ENCODE results near the gene ESYT1.
A peak's percentile ranks its signal among the peaks of the same experiment; 100 is the strongest.

ESYT1 gene

DNA sequence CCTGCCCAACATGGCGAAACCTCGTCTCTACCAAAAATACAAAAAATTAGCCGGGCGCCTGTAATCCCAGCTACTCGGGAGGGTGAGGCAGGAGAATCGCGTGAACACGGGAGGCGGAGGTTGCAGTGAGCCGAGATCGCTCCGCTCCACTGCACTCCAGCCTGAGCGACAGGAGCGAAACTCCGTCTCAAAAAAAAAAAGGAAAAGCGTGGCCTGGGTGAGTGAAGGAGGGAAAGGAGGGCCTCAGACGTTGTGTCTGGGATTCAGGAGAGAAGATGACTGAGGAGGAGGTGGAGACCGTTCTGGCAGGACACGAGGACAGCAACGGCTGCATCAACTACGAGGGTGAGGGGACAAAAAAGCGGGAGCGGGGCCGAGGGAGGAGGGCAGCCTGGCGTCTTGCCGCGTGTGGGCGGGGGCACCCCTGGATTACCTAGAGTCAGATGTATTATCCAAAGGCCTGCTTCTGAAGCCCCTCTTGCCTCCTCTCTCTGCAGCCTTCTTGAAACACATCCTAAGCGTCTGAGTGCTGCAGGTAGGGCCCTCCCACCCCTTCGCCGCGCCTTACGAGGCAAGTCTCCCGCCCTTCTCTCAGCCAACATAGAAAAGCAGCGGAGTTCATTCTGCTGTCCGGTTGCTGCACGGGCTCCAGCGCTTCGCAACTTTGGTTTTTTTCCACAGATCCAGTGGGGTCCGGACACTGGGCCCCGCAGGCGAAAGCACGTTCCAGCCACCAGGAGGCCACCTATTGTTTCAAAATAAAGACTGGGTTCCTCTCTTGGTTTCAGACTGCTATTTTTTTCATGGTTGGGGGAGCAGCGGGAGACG is 29.3 kb downstream of the ESYT1 start:
- DNase-seq = peak; percentile 13 to 30 (median 26)

DNA sequence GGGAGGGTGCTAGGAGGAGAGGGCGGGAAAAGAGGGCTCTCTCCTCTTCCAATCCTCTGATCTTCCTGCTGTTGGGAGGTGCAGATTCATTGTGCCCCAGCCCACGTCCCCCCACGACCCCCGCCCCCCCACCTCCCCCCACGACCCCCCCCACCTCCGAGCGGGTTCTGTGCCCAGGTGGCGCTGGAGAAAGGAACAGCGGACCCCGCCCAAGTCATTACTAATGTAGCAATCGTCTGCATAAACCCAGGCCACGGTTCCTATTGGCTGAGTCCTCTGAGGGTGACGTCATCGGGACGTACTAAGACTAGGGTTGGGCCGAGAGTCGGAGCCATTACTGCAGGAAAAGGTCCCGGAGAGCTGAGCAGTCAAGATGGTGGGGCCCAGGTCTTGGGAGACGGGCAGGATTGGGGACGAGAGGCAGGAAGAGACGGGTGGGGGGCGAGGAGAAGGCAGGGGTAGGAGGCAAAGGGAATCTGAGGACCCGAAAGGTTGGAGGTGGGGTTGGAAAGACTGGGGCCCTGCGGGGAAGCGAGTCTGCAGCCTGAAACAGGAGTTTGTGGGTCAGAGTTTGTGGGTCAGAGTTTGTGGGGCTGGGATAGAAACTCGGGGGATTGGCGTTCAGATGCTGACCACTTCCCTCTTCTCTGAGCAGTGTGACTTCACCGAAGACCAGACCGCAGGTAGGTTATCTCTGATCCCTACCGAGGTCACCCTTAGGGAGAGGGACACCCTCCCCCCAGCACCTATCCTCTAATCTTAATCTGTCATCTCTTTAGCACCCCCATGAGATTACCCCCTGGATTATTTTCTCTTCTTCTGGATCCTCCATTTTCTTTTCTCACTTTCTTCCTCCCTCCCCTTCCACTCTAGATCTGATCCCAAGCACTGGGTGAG is 30.2 kb downstream of the ESYT1 start, which contains the start of gene MYL6:
MYL6 (plus strand) TSS at position 331 of the 897 bp plus-strand sequence; CDS start at position 374, 43 bp downstream.
- peak; percentile 66 to 83 (median 75) for DNase-seq

DNA sequence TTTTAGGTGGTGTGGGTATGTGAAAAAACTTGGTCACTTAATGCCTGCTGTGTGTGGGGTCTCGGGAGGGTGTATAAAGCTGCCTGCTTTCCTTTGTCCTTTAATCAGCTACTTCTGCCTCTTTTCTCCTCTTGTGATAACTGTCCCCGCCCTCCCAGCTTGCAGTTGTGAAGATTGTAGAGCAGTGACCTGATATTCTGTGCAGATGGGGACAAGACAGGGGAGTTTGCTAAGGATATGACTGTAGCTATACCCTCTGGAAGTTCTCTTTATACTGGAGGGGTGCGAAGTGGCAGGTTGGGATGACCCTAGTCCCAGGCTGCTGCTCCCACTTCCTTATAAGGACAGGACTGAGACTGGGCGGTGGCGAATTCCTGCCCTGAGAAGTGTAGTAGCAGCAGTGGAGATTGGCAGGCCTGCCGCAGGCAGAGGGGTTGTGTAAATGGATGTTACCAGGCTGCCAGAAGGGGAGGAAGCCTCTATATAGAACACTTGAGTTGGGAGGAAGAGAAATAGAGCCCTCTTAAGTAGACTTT is 30.9 kb downstream of the ESYT1 start:
- peak in 1 of 4 experiments; percentile 5 for DNase-seq

DNA sequence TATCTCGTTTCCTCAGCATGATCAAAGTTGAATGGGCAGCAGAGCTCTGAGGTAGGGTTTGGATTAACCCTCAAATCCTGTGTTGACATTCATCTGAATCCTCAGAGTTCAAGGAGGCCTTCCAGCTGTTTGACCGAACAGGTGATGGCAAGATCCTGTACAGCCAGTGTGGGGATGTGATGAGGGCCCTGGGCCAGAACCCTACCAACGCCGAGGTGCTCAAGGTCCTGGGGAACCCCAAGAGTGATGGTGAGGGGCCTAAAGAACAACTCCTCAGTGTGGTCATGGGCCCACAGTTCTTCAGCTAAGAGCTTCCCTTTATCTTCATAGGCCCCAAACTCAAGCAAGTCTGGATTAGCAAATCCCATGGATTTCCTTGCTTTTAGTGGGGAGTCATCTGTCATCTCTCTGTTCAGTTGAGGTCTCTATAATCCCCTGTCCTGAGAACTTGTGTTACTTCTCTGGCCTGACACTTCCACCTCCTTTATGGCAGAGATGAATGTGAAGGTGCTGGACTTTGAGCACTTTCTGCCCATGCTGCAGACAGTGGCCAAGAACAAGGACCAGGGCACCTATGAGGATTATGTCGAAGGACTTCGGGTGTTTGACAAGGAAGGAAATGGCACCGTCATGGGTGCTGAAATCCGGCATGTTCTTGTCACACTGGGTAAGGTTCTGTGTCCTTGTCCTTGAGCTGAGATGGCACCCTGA is 31.6 kb downstream of the ESYT1 start:
- no peak for DNase-seq

DNA sequence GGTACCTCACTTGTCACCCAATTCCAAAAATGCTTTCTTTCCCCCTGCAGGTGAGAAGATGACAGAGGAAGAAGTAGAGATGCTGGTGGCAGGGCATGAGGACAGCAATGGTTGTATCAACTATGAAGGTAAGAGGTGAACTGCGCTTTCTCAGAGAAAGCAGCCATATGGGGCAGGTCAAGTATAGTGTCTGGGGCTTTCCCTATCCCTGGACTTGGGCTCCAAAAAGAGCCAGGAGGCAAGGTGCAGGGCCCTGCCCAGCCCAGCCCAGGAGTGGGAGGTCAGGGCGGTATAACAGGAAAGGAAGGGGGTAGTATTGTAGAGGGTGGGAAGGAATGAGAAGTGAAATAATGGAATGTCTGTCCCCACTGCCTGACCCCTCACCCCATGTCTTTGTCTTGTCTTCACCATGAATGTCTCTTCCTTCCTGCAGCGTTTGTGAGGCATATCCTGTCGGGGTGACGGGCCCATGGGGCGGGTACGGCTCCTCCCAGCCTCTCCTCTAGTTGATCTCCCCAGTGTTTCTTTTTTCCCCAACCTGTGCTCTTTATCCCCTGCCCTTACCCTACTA is 32.2 kb downstream of the ESYT1 start:
- peak; percentile 10 to 36 (median 25) for DNase-seq

DNA sequence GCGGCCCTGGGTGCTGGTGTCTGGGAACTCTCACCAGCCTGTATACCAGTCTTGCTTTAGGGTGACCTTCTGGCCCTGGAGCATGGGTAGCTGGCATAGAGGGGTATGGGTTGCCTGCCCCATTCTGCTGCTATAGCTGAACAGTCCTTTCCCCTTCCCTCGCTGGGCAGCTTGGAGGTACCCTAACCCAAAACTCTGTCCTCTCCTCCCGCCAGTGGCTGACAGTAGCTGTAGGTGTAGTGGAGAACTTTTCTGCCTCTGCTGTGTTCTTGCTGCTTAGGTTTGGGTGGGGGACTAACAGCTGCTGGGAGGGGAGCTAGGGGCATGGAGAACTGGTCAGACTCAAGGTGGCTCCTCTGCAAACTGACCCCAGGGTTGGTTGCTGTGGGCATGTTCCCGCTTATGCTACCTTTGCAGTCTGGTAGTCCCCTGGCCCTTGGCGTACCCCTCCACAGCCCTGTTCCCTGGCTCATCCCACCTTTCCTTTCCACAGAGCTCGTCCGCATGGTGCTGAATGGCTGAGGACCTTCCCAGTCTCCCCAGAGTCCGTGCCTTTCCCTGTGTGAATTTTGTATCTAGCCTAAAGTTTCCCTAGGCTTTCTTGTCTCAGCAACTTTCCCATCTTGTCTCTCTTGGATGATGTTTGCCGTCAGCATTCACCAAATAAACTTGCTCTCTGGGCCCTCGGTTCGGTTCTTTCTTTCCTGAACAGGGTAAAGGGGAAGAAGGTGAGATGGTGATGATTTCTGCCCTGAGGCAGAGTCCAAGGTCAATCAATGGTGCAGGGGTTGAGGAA is 33.0 kb downstream of the ESYT1 start:
- DNase-seq = no peak

DNA sequence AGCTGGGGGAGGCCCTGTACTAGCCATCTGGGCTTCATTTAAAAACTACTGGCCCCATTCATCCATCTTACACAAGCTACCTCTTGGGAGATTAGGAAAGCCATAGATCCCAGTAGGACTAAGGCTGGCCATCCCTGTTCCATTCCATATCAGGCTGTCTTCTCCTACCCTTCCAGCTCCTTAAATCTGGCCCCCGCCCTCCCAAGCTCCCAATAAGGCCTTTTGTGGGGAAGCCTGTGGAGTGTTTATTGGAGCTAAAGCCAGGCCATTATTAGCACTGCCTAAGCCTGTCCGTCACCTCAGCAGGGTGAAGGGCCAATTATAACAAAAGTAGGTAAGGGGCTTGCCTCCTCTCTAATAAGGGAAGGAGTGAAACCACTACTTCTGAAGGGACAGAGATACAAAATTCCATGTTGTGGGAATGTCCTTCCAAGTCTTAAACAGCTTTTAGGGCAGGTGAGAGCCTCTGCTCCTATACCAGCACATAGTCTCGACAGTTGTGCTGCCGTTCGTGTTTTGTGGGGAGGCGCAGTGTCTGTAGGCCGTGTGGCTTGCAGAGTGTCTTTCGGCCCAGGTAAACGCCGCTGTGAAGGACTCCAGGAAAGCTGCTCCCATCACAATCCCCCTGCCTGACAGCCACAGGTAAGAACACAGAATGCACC is 33.8 kb downstream of the ESYT1 start:
- DNase-seq = no peak

DNA sequence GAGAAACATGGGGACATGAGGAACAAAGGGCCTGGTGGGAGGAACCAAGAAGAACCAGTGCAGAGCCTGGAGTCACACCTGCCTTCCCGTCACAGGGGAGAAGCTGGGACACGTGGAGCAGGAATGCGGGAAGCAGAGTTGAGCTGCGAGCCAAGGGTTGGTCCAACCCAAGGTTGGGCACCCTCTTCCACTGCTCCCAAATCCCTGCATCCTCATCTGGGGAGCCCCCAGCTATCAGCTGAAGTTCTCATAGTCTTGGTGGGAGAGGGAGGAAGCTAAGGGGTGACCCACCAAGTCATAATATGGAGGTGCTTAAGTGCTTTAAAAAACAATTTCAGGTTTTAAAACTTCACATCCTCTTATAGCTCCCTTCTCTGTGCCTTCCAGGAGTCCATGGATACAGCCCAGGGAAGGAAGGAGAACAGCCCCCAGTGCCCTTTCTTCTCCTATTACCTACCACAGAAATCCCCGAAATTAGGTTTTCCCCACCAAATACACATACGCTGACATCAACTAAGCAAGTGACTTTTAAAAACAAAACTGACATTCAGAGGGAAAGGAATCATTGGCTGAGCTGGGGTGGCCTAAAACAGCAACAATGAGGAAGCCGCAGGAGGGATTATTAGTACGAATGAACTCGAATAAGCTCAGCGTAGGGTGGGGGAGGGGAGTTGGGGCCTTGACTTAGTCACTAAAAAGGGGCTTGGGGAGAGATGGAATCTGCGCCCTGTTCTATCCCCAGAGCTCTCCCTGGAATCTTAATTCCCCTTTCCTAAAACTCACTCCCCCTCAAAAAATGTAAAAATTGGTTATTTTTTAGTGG is 34.6 kb downstream of the ESYT1 start:
- no peak for DNase-seq

DNA sequence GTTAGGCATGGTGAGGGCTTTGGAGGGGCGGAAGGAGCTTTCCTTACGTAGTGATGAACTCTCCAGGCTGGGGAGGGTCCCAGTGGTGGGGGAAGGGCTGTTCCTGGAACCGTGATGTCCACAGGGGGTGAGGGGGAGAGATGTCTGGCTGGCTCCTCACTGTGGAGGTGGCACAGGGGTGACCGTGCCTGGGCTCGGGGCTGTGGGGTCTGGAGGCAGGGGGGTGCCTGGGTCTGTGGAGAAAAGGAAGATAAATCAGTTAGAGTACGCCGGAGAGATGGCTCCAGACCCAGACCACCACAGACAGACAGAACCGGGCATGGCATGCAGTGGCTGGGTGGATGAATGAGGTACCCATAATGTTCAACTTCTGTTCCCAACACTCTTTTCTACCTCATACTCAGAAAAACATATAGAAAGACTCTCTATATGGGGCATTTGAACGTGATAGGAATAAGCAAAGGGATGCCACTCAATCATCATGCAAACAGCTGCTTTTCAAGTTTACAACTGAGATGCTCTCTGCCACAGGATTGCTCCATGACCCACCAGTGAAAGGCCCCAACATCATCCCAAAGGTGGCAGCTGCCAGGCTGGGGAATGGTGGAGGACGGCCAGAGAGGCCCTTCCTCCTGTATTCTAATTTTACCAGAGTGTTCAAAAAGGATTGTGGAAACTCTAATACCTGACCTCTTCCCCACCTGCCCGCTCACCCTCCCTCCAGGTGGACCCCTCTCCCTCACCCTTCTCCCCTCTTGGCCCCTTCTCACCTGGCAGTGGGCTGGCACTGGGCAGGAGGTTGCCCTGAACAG is 35.7 kb downstream of the ESYT1 start:
- no peak for DNase-seq

DNA sequence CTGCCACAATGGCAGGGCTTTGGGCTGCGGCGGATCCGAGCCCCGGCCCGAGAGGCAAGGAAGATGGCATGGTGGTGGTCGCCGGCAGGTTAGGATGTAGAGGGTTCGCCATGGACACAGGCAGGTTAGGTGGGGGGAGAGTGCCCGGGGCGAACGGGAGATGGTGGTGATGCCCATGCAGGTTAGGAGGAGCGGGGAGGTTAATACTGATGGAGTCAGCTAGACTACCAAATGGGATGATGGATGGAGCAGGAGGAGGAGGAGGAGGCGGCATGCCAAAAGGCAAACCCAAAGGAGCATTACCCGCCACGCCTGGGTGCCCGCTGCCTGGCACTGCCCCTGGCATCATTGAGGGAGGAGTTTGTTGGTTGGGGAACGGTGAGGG is 36.3 kb downstream of the ESYT1 start:
- DNase-seq = no peak

DNA sequence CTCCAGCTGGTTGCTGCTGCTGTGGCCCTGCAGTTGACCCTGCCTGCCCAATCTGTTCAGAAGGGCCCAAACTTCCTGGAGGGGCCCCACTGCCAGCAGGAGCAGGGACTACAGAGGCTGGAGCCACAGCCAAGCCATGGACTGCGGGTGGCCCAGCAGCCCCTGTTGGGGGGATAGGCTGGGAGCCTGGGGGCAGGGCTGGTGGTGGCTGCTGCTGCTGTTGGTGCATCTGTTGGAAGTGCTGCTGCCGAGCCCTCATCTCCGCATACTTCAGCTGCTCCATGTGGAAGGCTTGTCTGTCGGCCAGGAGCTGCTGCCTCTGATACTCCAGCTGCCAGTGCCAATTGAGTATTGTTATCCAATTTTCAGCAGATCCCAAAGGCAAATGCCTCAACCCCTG is 37.3 kb downstream of the ESYT1 start:
- DNase-seq = no peak

DNA sequence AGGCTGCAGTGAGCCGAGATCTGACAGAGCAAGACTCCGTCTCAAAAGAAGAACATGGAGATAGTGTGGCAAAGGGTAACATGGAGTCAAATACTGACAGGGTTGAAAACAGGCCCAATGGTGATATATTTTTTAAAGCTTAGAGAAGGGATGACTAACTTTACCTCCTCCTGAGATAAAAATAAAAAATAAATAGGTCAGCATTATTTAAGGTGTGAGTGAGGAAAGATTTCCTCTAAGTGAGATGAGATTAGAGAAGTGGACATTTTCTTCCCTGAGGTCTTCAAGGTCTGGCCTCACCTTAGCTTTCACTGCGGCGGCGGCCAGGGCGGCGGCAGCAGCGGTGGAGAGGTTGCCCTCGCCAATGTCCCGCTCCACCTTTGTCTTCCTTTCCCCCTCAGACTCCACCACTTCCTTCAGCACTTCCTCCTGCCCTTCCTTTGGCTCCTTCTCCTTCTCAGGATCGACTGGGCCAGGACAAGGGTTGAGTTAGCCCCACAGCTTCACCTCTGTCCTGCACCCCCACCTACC is 41.2 kb downstream of the ESYT1 start:
- no peak for DNase-seq

DNA sequence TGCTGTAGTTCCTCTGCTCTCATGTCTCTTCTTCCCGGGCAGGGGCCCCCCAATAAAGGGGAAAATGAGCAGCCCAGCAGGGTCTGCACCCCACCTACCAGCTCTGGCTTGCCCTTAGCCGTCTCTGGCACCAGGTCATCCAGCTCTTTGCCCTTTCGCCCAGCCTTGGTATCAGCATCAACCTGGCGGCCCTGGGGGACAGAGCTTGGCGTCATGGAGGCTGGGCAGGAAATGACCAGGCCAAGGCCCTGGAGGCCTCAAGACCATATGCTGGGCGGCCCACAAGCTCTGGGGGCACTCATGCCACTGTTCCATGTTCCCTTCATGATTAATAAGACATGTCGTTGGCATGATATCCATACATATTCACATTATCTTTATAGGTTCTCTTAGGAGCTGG is 44.8 kb downstream of the ESYT1 start:
- no peak for DNase-seq

DNA sequence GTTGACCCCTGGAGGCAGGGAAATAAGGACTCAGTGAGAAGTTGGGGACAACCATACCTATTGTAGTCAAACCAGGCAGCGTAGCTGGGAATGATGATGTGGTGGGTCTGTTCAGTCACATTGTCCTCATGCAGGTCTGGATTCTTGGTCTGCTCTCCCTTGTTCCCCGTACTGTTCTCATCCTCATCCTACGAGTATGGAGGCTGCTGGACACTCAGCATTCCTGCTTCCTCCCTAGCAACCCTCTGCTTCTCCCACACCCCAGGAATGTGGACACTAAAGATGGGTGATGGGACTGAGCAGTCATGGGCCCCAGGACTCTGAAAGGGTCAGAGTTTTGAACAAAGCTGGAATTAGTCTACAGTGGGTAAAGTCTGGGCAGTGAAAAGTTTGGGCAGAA is 50.3 kb downstream of the ESYT1 start:
- no peak for DNase-seq

DNA sequence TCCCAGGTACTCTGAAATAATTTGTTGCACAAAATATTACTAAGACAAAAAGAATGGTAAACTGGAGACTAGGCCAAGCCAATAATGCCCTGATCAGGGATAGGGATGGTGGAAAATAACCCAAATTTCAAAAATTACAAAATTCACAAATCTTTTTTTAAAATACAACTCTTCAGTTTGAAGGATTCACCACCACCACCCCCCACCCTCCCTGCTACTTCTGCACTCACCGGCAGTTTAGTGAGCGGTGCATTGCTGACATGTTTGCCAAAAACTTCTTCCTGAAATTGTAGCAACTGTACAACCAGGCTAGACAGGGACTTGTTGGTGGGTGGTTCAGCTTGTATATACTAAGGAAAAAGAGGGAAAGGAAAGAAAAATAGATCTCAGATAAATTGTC is 58.9 kb downstream of the ESYT1 start:
- DNase-seq = no peak

DNA sequence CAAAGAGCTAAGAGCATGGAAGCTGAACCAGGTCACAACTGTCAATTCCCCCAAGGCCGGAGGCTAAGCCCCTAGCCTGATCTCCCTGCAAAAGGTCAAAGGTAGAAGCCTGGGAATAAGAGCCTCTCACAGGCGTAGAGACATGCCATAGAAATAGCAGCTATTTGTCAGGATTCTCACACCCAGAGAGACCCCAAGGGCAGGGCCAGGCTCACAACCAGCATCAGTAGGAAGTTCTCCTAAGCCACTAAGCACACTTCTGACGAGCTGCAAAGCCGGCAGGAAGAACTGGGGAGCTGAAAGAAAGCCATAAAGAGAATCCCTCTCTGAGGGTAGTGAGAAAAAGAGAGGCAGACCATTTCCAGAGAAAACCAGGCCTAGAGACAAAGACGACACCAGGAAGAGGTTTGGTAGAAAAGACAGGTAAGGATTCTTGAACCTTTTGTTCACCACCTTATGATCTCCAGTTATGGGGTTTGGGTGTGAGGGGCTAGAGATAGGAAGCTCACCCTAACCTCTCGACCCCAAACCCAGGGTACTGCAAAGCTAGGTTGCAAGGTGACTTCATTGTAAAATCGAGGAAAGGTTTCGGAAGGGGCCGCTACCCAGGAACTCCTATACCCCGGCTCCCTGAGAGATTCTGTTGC is 60.2 kb downstream of the ESYT1 start:
- no peak for DNase-seq

DNA sequence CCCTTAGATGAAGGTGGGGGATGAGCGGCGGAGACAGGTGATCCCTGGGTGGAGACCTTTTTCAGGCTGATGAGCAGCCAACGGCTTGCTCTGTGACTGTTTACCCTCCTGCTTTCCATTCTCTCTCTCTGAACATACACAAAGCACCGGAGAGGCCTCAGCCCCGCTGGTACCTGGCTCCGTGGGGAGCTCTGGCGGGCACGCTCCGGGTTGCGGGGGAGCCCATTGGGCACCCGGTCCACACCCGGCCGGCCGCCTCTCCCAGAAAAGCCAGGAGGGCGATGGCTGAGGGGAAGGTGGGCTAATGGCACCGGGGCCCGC is 60.7 kb downstream of the ESYT1 start:
- no peak for DNase-seq

DNA sequence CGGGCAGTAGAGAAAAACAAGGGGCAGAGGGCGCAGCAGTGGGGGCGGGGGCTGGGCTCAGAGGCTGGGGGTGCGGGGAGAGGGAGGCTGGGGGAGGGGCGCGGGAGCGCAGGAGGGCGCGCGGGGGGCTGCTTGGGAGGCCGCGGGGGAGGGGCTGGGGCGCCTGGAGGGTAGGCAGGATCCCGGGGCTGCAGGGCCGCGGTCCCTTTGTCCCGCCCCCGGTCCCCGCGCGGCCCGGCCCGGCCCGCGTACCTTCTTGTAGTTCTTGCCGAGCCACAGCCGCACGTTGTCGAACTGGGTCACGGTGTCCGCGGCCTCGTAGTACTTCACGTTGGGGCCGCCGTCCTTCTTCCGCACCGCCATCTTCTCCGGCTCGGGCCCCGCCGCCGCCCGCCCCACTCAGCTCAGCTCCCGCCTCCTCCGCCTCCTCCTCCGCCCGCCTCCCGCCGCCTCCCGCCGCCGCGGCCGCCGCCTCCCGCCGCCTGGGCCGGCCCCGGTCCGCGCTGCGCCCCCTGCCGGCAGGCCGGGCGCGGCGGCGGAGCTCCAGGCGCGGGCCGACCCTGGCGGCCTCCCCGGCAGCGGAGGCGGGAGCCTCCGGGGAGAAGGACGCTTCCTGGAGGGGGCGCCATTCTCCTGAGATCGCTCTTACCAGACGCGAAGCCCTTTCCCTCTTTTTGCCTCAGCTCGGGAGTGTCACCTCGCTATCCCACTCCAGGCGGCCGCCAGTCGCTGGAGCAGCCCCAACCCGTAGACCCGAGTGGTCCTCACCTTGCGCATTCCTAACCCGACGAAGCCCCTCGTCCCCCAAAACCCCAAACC is 61.2 kb downstream of the ESYT1 start, which contains the start of gene SMARCC2:
SMARCC2 (minus strand) TSS at position 385 of the 819 bp plus-strand sequence; CDS start at position 363, 22 bp downstream.
- peak; percentile 71 to 74 (median 72) for DNase-seq
